HepG2 (cell line): ENCODE measurements around the gene SLC29A1. TPM values are rescaled to one million over a fixed set of nuclear protein-coding genes. Genes with fewer than 3 reads are reported as not detected.
A peak's percentile ranks its signal among the peaks of the same experiment; 100 is the strongest.

ENCODE experiments used
- HNF4A ChIP-seq: sonication (generic); formaldehyde crosslinking; IDR thresholded peaks from 2 replicates; pipeline ENCODE4 v1.4.0; 2020; ENCODE audit warnings: missing genetic modification reagents
- MTA1 ChIP-seq: sonication (generic); formaldehyde crosslinking; IDR thresholded peaks from 2 replicates; pipeline ENCODE4 v1.4.0; 2020; ENCODE audit warnings: missing genetic modification reagents, mild to moderate bottlenecking, borderline replicate concordance
- PHB2 ChIP-seq: fragments of 450-650 bp; IDR thresholded peaks from 2 replicates; pipeline ENCODE4 v1.6.1; 2018; ENCODE audit not compliant: partially characterized antibody
- TBL1XR1 ChIP-seq: fragments of 150-350 bp; IDR thresholded peaks from 2 replicates; pipeline ENCODE4 v1.6.1; 2014; ENCODE audit warnings: borderline replicate concordance, low read length; ENCODE audit not compliant: partially characterized antibody
- WIZ ChIP-seq: sonication (generic); formaldehyde crosslinking; IDR thresholded peaks from 2 replicates; pipeline ENCODE4 v1.5.1; 2020; ENCODE audit warnings: mild to moderate bottlenecking, missing genetic modification reagents
- ZFP82 ChIP-seq: sonication (generic); formaldehyde crosslinking; IDR thresholded peaks from 2 replicates; pipeline ENCODE4 v1.5.1; 2020; ENCODE audit warnings: mild to moderate bottlenecking, missing genetic modification reagents, borderline replicate concordance
- ZNF205 ChIP-seq: IDR thresholded peaks from 2 replicates; pipeline ENCODE4 v1.6.1; 2018; ENCODE audit warnings: missing biosample characterization, missing genetic modification reagents
- ZNF547 ChIP-seq: sonication (generic); formaldehyde crosslinking; IDR thresholded peaks from 2 replicates; pipeline ENCODE4 v1.5.1; 2020; ENCODE audit warnings: mild to moderate bottlenecking, missing genetic modification reagents
- ZNF720 ChIP-seq: sonication (generic); formaldehyde crosslinking; IDR thresholded peaks from 2 replicates; pipeline ENCODE4 v1.4.0; 2020; ENCODE audit warnings: missing genetic modification reagents
- ZNF770 ChIP-seq: sonication (generic); formaldehyde crosslinking; IDR thresholded peaks from 2 replicates; pipeline ENCODE4 v1.5.0; 2020; ENCODE audit warnings: mild to moderate bottlenecking, missing genetic modification reagents
- ZNF800 ChIP-seq: sonication (generic); formaldehyde crosslinking; IDR thresholded peaks from 2 replicates; pipeline ENCODE4 v1.4.0; 2020; ENCODE audit warnings: missing genetic modification reagents
- polyA plus RNA-seq, 8 experiments: library from polyadenylated mRNA; depleted of rRNA in 3 of 8; stranded (reverse) in 7 of 8; unstranded in 1 of 8; fragments of >200 nt; fragmentation: Illumina TruSeq in 4 of 8; extraction: Trizol in 4 of 8; gene quantifications; 2 replicates each; pipeline versions ENCODE4 v1.2.1 to v1.2.3, GENCODE V29; 2011 to 2016; ENCODE audit warnings: low read depth in 4 of 8, missing spikeins in 1 of 8, mixed read lengths in 1 of 8; ENCODE audit not compliant: insufficient read depth in 1 of 8
- total RNA-seq, 5 experiments: library from RNA; depleted of rRNA; stranded (reverse); fragments of >200 nt; fragmentation: Illumina TruSeq; extraction: Trizol; gene quantifications; 2 replicates each; pipeline ENCODE4 v1.2.3, GENCODE V29; 2016; ENCODE audit warnings: low read depth in 1 of 5
- TF ChIP-seq, protein P1 (sequence below): sonication (generic); formaldehyde crosslinking; IDR thresholded peaks from 2 replicates; pipeline ENCODE4 v1.5.1; 2020; ENCODE audit warnings: mild to moderate bottlenecking, missing genetic modification reagents
- TF ChIP-seq, protein P2 (sequence below): sonication (generic); formaldehyde crosslinking; IDR thresholded peaks from 2 replicates; pipeline ENCODE4 v1.9.0; 2022; ENCODE audit warnings: low read depth, missing genetic modification reagents
- TF ChIP-seq, protein P3 (sequence below): sonication (generic); formaldehyde crosslinking; IDR thresholded peaks from 2 replicates; pipeline ENCODE4 v1.4.0; 2020; ENCODE audit warnings: missing genetic modification reagents
- TF ChIP-seq, protein P4 (sequence below): sonication (generic); formaldehyde crosslinking; IDR thresholded peaks from 2 replicates; pipeline ENCODE4 v1.4.0; 2020; ENCODE audit warnings: missing genetic modification reagents, borderline replicate concordance

The SLC29A1 gene
- total and polyA plus RNA-seq, 2 of the 13 experiments (the other 11 are each of a cell fraction or from before 2014, with no cell fraction given) = 43.2 to 106 TPM

DNA sequence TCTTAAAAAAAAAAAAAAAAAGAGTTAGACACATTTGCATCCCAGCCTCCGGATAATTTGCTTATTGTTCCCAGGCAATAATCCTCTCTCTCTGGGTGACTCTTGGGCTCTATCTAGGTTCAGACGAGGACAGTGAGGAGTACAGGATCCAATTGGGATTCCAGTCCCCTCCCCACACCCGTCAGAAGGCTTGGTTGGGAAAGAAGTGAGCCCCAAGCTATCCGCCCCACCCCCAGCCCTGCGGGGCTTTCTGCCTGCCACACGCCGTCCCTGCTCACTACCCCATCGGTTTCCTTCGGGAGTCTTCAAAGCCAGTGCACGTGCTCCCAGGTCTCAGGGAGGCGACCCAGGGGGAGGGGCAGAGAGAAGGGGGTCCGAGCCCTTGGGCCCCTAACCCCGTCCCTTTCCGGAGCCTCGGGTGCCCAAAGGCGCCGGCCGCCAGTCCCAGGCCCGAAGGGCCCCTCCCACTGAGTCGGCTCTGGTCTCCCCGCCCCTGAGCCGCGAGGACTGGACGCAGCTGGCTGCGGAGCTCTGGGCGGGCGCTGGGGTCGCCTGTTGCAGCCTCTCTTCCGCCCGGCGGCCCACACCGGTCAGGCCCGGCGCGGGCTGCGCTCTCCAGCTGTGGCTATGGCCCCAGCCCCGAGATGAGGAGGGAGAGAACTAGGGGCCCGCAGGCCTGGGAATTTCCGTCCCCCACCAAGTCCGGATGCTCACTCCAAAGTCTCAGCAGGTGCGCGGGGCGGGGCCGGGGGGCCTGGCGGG, 4.2 kb upstream of the SLC29A1 start (continued):
- TF ChIP-seq, protein P1, sequence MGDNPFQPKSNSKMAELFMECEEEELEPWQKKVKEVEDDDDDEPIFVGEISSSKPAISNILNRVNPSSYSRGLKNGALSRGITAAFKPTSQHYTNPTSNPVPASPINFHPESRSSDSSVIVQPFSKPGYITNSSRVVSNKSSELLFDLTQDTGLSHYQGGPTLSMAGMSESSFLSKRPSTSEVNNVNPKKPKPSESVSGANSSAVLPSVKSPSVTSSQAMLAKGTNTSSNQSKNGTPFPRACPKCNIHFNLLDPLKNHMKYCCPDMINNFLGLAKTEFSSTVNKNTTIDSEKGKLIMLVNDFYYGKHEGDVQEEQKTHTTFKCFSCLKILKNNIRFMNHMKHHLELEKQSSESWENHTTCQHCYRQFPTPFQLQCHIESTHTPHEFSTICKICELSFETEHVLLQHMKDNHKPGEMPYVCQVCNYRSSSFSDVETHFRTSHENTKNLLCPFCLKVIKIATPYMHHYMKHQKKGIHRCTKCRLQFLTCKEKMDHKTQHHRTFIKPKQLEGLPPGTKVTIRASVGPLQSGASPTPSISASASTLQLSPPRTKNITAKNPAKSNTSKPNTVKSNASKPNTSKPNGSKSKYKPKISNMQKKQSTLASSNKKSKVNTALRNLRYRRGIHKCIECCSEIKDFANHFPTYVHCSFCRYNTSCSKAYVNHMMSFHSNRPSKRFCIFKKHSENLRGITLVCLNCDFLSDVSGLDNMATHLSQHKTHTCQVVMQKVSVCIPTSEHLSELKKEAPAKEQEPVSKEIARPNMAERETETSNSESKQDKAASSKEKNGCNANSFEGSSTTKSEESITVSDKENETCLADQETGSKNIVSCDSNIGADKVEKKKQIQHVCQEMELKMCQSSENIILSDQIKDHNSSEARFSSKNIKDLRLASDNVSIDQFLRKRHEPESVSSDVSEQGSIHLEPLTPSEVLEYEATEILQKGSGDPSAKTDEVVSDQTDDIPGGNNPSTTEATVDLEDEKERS (CRISPR knock-in tag) = no peak
- TF ChIP-seq ZNF720 (CRISPR knock-in tag) (no peak), ZNF547 (CRISPR knock-in tag) (peak; percentile 75), TBL1XR1 (no peak), PHB2 (no peak), MTA1 (CRISPR knock-in tag) (peak; percentile 89; the same call in 1 of the 2 replicates), WIZ (no peak), HNF4A (CRISPR knock-in tag) (no peak), ZFP82 (CRISPR knock-in tag) (no peak), ZNF770 (CRISPR knock-in tag) (no peak; the same call in 1 of the 2 replicates), ZNF205 (0 out of 2 replicates have a peak, but pooled peaks have one; percentile 29), ZNF800 (CRISPR knock-in tag) (peak; percentile 87)
- TF ChIP-seq, protein P2, sequence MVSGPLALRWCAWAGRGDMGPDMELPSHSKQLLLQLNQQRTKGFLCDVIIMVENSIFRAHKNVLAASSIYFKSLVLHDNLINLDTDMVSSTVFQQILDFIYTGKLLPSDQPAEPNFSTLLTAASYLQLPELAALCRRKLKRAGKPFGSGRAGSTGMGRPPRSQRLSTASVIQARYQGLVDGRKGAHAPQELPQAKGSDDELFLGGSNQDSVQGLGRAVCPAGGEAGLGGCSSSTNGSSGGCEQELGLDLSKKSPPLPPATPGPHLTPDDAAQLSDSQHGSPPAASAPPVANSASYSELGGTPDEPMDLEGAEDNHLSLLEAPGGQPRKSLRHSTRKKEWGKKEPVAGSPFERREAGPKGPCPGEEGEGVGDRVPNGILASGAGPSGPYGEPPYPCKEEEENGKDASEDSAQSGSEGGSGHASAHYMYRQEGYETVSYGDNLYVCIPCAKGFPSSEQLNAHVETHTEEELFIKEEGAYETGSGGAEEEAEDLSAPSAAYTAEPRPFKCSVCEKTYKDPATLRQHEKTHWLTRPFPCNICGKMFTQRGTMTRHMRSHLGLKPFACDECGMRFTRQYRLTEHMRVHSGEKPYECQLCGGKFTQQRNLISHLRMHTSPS (CRISPR knock-in tag) = no peak
- TF ChIP-seq, protein P3, sequence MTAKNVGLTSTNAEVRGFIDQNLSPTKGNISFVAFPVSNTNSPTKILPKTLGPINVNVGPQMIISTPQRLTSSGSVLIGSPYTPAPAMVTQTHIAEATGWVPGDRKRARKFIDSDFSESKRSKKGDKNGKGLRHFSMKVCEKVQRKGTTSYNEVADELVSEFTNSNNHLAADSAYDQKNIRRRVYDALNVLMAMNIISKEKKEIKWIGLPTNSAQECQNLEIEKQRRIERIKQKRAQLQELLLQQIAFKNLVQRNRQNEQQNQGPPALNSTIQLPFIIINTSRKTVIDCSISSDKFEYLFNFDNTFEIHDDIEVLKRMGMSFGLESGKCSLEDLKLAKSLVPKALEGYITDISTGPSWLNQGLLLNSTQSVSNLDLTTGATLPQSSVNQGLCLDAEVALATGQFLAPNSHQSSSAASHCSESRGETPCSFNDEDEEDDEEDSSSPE (CRISPR knock-in tag) = peak; percentile 81
- TF ChIP-seq, protein P4, sequence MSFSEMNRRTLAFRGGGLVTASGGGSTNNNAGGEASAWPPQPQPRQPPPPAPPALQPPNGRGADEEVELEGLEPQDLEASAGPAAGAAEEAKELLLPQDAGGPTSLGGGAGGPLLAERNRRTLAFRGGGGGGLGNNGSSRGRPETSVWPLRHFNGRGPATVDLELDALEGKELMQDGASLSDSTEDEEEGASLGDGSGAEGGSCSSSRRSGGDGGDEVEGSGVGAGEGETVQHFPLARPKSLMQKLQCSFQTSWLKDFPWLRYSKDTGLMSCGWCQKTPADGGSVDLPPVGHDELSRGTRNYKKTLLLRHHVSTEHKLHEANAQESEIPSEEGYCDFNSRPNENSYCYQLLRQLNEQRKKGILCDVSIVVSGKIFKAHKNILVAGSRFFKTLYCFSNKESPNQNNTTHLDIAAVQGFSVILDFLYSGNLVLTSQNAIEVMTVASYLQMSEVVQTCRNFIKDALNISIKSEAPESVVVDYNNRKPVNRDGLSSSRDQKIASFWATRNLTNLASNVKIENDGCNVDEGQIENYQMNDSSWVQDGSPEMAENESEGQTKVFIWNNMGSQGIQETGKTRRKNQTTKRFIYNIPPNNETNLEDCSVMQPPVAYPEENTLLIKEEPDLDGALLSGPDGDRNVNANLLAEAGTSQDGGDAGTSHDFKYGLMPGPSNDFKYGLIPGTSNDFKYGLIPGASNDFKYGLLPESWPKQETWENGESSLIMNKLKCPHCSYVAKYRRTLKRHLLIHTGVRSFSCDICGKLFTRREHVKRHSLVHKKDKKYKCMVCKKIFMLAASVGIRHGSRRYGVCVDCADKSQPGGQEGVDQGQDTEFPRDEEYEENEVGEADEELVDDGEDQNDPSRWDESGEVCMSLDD (CRISPR knock-in tag) = no peak; the same call in 1 of the 2 replicates
